Kidney glomerular epithelial cell (primary cell): Measurements from ENCODE around the gene GCFC2.
"Not testable (repeated sequence)": the region's sequence is repeated elsewhere in the genome, so short reads cannot be mapped to it uniquely, and the experiment has no call there.

Experiments
- DNase-seq: peaks from one replicate; lab custom pipeline; 2025; lab: John Stamatoyannopoulos, UW

GCFC2 gene

DNA sequence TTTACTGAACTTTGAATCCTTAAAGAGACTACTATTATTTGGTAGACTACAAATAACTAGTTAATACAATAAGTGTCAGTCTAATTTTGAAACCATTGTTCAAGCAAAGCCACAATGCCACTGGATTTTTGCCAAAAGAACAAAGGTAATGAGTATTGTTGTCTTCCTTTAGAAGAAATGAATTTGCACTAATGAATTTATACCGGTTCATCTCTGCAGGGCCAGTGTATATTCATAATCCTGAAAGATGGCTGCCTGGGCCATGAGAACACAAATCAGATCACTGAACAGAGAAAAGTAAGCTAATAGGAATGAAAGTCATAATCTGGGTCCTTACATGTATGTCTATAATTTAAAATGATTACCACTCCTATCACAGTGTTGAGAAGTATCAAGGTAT, 31.2 kb downstream of the GCFC2 start:
- DNase-seq: no peak

- DNase-seq: no peak
Observed at GRCh38 chr2:75676464-75676863, 34.3 kb downstream of the GCFC2 start.

GRCh38 chr2:75675908-75676307, 34.8 kb downstream of the GCFC2 start:
- DNase-seq: no peak

DNA sequence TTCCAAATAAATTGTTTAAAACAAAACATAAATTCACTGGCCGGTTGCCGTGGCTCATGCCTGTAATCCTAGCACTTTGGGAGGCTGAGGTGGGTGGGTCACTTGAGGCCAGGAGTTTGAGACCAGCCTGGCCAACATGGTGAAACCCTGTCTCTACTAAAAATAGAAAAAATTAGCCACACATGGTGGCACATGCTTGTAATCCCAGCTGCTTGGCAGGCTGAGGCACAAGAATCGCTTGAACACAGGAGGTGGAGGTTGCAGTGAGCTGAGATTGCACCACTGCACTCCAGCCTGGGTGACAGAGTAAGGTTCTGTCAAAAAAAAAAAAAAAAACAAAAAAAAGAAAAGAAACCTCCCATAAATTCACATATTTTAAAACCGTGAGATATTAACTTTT, 35.3 kb downstream of the GCFC2 start:
- DNase-seq: not testable (repeated sequence)

GRCh38 chr2:75667884-75668283, 42.8 kb downstream of the GCFC2 start:
- DNase-seq: peak; percentile 49

- no peak for DNase-seq
Observed at GRCh38 chr2:75666911-75667310, 43.8 kb downstream of the GCFC2 start.

- DNase-seq: no peak
Observed at GRCh38 chr2:75657798-75658197, 52.9 kb downstream of the GCFC2 start.

DNA sequence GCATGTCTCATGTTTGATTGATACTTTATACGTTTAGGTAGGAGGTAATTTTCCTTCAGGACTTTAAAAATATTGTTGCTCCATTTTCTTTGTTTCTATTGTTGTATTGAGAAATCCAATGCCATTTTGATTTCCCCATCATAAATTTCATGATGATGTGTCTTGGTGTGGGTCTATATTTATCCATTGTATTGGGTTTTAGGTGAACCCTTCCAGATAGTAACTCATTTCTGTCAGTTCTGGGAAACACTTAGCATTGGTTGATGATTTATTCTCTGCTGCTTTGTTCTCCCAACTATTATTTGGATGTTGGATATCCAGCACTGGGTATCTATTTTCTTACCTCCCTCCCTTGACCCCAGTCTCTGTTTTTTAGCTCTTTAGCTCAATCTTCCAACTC, 54.2 kb downstream of the GCFC2 start:
- no peak for DNase-seq

GRCh38 chr2:75655861-75656260, 54.9 kb downstream of the GCFC2 start:
- no peak for DNase-seq

DNA sequence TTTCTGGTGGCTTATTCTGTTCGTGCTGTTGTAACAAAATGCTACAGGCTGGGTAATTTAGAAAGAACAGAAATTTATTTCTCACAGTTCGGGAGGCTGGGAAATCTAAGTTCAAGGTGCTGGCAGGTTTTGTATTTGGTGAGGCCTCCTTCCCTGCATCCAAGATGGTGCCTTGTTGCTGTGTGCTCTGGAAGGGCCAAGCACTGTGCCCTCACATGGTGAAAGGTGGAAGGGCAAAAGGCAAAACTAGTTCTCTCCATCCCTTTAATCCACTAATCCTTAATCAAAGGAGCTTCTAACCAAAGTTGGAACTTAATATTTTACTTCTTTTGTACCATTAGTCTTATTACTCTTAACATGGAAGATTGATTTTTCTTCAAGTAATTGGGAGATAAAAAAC, 56.7 kb downstream of the GCFC2 start:
- DNase-seq: no peak

GRCh38 chr2:75647771-75648170, 62.9 kb downstream of the GCFC2 start:
- DNase-seq: no peak

DNA sequence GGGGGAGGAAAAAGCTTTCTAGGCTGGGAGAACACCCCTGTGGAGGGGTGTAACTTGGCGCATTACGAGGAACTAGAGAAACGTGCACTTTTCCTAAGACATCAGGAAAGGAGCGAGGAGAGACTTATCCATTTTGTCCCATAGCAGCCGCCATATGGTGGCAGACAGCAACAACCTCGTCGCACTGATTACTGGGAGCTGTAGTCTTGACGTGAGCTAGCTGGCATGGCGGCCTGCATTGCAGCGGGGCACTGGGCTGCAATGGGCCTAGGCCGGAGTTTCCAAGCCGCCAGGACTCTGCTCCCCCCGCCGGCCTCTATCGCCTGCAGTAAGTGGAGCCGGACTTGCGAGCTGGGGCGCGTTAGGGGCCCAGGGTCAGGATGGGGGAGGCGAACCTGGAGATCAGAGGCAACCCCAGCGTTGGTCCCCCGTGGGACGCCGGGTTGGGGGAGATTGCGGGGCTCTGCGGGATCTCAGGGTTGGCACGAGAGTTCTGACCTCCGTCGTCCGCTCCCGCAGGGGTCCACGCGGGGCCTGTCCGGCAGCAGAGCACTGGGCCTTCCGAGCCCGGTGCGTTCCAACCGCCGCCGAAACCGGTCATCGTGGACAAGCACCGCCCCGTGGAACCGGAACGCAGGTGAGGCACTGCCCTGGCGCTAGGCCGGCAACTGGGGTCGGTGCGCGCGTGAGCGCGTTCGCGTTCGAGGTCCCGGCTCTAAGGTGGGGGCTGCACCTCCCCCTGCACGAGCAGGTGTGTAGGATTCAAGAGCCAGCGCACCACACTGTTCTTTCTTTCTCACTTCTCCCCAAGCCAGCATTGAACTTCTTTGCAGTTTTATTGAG, 63.9 kb downstream of the GCFC2 start, which contains the start of gene MRPL19:
Gene MRPL19 (plus strand): TSS at position 201 of the 843 bp plus-strand sequence. CDS start 25 bp downstream, at position 226.
- DNase-seq: peak; percentile 93

DNA sequence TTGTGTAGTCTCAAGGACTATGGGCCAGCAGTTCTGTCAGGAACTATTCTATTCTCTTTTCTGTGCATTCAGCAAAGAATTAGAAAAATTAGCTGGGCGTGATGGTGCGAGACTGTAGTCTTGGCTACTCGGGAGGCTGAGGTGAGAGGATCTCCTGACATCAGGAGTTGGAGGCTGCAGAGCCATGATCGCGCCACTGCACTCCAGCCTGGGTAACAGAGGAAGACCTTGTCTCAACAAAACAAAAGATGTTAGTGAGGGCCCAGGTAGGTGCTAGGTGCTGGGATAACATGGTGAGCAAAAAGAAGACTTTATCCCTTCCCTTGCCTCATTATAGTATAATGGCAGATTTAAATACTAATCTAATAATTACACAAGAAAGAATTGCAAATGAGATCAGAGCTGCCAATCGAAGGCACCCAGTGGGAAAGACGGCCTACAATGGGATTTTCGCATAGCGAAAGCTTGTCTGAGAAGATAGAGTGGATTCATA, 64.6 kb downstream of the GCFC2 start:
- no peak for DNase-seq

DNA sequence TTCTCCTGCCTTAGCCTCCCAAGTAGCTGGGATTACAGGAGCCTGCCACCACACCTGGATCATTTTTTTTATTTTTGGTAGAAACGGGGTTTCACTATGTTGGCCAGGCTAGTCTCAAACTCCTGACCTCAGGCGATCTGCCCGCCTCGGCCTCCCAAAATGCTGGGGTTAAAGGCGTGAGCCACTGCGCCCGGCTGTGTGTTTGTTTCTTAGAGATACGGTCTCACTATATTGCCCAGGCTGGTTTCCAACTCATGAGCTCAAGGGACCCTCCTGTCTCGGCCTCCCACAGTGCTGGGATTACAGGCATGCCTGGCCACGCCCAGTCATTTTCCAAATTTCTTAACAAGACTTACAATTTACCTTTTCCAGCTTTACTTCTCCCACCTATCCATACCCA, 65.1 kb downstream of the GCFC2 start:
- no peak for DNase-seq

- no peak for DNase-seq
Observed at GRCh38 chr2:75643980-75644379, 66.7 kb downstream of the GCFC2 start.

GRCh38 chr2:75641587-75641986, 69.1 kb downstream of the GCFC2 start:
- no peak for DNase-seq

GRCh38 chr2:75640621-75641121, 70.0 kb downstream of the GCFC2 start:
- peak; percentile 35 for DNase-seq

DNA sequence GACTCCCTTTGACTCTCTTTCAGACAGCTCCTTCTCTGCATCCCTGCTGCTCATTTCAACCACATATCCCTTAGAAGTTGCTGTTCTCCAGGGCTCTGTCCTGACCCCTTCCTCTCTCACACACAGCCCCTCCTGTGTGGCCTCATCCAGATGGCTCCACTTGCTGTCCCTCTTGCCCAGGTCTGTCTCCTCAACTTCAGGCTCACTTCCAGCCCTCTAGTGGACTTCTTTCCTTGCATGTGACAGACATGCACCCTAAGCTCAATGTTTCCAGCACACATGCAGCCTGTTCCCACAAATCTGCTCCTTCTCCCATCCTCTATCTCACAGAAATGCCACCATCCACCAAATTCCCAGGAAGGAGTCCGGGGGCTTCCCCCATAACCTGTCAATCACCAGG, 73.1 kb downstream of the GCFC2 start:
- DNase-seq: no peak

DNA sequence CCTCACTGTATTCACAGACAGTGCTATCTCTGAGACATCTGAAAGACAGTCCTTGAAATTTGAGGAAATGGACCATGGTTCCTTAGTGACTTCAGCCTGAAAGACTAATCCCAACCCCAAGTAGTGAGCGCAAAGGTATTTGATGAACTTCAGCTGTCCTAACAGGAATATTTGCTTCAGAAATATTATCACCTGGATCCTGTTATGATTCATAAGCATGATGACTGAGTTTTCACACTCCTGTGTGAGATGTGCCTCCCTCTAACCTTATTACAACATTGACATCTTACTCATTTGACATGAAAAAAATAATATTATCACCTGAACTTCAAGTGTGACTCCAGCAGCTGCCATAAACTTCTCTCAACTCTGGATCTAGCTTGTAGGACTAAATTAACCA, 75.8 kb downstream of the GCFC2 start:
- DNase-seq: no peak

GRCh38 chr2:75633620-75634019, 77.1 kb downstream of the GCFC2 start:
- DNase-seq: no peak

GRCh38 chr2:75632813-75633212, 77.9 kb downstream of the GCFC2 start:
- no peak for DNase-seq

GRCh38 chr2:75632091-75632701, 78.5 kb downstream of the GCFC2 start:
- no peak for DNase-seq

DNA sequence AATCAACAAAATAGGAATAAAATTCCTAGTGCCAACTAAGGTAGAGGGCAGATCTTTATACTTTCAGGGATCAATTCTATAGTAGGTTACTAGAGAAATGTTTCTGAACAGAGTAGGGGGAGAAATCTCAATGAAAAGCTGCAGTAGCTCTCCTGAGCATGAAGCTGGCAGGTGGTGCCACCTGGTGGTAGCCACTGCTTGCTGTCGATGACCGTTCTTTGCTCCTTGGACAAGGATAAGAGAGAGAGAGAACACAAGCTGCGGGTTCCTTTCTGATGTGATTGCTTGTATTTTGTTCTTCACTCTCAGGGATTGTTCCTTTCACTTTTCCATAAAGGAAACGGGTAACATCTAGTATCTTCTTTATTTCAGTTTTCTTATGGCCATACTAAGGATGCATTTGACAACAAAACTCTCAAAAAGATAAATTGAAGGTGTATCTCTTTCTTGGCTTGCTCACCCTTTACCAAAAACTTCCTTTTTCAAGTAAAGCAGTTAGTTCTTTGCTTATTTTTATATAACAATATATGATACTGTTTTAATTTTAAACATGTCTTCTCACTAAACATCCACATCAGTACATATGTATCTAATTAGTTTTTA, 82.7 kb downstream of the GCFC2 start:
- peak; percentile 83 for DNase-seq
